Osteoblast (primary cell): Measurements from ENCODE around the gene ALOX12B. TPM values are rescaled to one million over a fixed set of nuclear protein-coding genes. Genes with fewer than 3 reads are reported as not detected.

Source experiments
- DNase-seq: peaks from one replicate; pipeline ENCODE4 v3.0.0; 2011; ENCODE audit warnings: low spot score, mixed read lengths; ENCODE audit not compliant: insufficient read length; ENCODE audit errors: missing footprints
- H2AFZ ChIP-seq: 2 replicates; pipeline ENCODE4 v1.6.0; 2011; ENCODE audit warnings: mild to moderate bottlenecking, low read length
- H3K27ac ChIP-seq: 2 replicates; pipeline ENCODE4 v1.5.1; 2011; ENCODE audit warnings: mild to moderate bottlenecking, low read depth, low read length, moderate library complexity
- H3K27me3 ChIP-seq: 2 replicates; pipeline ENCODE4 v1.6.0; 2012; ENCODE audit warnings: mild to moderate bottlenecking, control low read depth, inconsistent platforms, low read length, moderate library complexity; ENCODE audit not compliant: insufficient read depth
- H3K36me3 ChIP-seq: 2 replicates; pipeline ENCODE4 v1.5.1; 2011; ENCODE audit warnings: mild to moderate bottlenecking, low read length, control low read depth, moderate library complexity; ENCODE audit not compliant: insufficient read depth
- H3K4me1 ChIP-seq: 2 replicates; pipeline ENCODE4 v1.5.1; 2011; ENCODE audit warnings: mild to moderate bottlenecking, low read length, control low read depth, moderate library complexity; ENCODE audit not compliant: insufficient read depth
- H3K4me2 ChIP-seq: 2 replicates; pipeline ENCODE4 v1.6.0; 2011; ENCODE audit warnings: mild to moderate bottlenecking, low read length; ENCODE audit not compliant: insufficient read depth
- H3K4me3 ChIP-seq: fragments of 200-600 bp; sonication (generic); 3 replicates; pipeline ENCODE4 v1.5.1; 2012; ENCODE audit warnings: mild to moderate bottlenecking, low read length, inconsistent platforms; ENCODE audit not compliant: insufficient read depth
- H3K79me2 ChIP-seq: 2 replicates; pipeline ENCODE4 v1.6.0; 2012; ENCODE audit warnings: mild to moderate bottlenecking, low read length, control low read depth, inconsistent platforms; ENCODE audit not compliant: insufficient read depth
- H3K9me3 ChIP-seq: 2 replicates; pipeline ENCODE4 v1.5.1; 2011; ENCODE audit warnings: low read depth, low read length, control low read depth
- H4K20me1 ChIP-seq: 2 replicates; pipeline ENCODE4 v1.6.0; 2012; ENCODE audit warnings: mild to moderate bottlenecking, low read length, control low read depth; ENCODE audit not compliant: insufficient read depth
- total RNA-seq: library from RNA; depleted of rRNA; stranded (reverse); fragments of >200 nt; gene quantifications from 2 replicates; pipeline ENCODE4 v1.2.3, GENCODE V29; 2012
- TF ChIP-seq, protein P1 (sequence below): IDR thresholded peaks from 2 replicates; pipeline ENCODE4 v1.5.1; 2011; ENCODE audit warnings: mild to moderate bottlenecking, low read depth, low read length, moderate library complexity; ENCODE audit errors: extremely low read depth

Gene ALOX12B
- total RNA-seq, 1 donor = not detected

DNA sequence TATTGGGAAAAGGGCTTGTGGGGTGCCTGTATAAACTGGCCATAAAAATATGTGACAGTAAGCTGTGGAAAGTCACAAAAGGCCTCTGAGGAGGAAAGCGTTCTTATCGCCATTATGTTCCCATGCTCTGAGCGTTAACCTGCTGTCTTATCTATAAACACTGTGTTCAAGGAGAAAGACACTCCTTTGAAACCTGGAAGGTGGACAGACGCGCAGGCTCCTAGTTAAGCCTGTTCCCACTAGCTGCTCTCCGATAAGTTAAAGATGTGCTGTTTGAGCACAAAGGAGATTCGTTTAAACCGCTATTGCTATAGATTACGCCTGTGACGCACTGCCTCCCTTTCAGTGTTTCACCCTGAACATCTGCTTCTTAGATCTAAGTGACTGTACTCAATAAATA is 5.2 kb downstream of the ALOX12B start:
- no peak overlapping the region for H2AFZ ChIP-seq
- H3K27ac ChIP-seq = no peak overlapping the region
- H3K27me3 ChIP-seq = peaks cover 43% of the 10 kb centered on the region
- H4K20me1 ChIP-seq = no peaks in the 10 kb centered on the region
- peaks cover 2% of the 10 kb centered on the region for H3K4me1 ChIP-seq
- no peak overlapping the region for H3K4me3 ChIP-seq
- no peak overlapping the region for H3K4me2 ChIP-seq
- H3K79me2 ChIP-seq = no peaks in the 10 kb centered on the region
- TF ChIP-seq, protein P1, sequence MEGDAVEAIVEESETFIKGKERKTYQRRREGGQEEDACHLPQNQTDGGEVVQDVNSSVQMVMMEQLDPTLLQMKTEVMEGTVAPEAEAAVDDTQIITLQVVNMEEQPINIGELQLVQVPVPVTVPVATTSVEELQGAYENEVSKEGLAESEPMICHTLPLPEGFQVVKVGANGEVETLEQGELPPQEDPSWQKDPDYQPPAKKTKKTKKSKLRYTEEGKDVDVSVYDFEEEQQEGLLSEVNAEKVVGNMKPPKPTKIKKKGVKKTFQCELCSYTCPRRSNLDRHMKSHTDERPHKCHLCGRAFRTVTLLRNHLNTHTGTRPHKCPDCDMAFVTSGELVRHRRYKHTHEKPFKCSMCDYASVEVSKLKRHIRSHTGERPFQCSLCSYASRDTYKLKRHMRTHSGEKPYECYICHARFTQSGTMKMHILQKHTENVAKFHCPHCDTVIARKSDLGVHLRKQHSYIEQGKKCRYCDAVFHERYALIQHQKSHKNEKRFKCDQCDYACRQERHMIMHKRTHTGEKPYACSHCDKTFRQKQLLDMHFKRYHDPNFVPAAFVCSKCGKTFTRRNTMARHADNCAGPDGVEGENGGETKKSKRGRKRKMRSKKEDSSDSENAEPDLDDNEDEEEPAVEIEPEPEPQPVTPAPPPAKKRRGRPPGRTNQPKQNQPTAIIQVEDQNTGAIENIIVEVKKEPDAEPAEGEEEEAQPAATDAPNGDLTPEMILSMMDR = no peak
- no peaks in the 10 kb centered on the region for H3K36me3 ChIP-seq
- no peaks in the 10 kb centered on the region for H3K9me3 ChIP-seq
- no peak for DNase-seq

DNA sequence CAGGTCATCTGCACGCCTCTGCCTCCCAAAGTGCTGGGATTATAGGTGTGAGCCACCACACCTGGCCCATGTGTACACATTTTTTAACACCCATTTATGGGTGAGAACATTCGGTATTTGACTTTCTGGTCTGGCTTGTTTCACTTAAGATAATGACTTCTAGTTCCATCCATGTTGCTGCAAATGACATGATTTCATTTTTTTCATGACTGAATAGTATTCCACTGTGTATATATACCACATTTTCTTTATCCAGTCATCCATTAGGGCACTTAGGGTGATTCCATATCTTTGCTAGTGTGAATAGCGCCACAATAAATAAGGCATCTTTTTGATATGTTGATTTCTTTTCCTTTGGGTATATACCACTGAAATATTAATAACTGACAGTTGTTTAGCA is 5.6 kb downstream of the ALOX12B start:
- Histone ChIP-seq H4K20me1 (no peaks in the 10 kb centered on the region), H3K4me2 (no peak overlapping the region), H3K79me2 (no peaks in the 10 kb centered on the region), H2AFZ (no peak overlapping the region), H3K4me3 (no peak overlapping the region), H3K9me3 (no peaks in the 10 kb centered on the region), H3K36me3 (no peaks in the 10 kb centered on the region), H3K4me1 (peaks cover 2% of the 10 kb centered on the region), H3K27me3 (peaks cover 47% of the 10 kb centered on the region), H3K27ac (no peak overlapping the region)
- TF ChIP-seq, protein P1 = no peak
- no peak for DNase-seq

DNA sequence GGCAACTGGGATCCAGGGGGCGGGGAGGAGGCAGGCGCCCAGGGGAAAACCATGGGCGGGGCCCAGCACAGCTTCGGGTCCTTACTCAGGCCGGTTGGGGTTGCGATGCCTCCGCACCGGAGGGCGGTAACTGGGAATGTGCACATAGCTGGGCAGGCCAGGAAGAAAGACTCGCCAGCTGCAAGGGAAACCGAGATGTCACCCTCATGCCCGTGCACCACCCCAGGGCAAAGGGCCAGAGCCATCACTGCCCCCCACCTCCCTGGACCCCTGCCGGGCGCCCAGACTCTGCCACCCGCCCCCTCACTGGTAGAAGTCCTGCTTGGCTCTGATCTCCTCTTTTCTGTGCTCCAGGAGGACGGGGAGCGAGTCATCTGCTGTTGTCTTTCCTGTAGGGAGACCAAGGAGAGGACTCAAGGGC is 6.7 kb downstream of the ALOX12B start:
- Histone ChIP-seq H3K9me3 (no peaks in the 10 kb centered on the region), H3K4me2 (no peak overlapping the region), H3K27me3 (peaks cover 47% of the 10 kb centered on the region), H3K27ac (no peak overlapping the region), H3K36me3 (no peaks in the 10 kb centered on the region), H3K4me3 (no peak overlapping the region), H3K79me2 (no peaks in the 10 kb centered on the region), H2AFZ (no peak overlapping the region), H4K20me1 (no peaks in the 10 kb centered on the region), H3K4me1 (peaks cover 2% of the 10 kb centered on the region)
- peak; percentile 86 for DNase-seq
- TF ChIP-seq, protein P1 = no peak

DNA sequence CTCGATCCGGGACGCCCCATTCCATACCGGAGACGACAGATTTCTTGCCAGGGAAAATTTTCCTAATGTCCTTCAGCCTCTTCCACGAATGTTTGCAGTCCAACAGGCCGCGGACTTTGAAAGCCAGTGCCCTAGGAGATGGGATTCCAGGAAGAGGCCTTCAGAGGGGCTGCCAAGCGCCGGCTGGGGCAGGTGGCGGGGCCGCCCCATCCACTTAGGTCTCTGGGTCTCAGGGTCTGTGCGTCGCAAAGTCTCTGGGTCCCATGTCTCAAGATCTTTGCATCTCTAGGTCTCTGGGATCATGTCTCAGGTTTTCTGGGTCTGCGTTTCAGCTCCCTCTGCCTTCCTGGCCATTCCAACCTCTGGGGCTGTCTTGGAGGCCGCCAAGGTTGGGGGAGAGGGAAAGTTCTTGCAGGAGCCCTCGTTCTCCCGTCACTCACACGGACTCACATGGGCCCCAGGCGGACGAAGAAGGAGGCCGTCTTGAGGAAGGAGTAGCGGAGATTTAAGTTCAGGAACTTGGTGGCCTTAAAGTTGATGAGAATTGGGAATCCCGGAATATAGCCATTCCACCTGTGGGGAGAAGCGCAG is 7.2 kb downstream of the ALOX12B start:
- H3K4me3 ChIP-seq = peak overlapping the region; percentile 61
- H2AFZ ChIP-seq = peak overlapping the region; percentile 65
- H4K20me1 ChIP-seq = no peaks in the 10 kb centered on the region

More for the DNA sequence above, 7.2 kb downstream of the ALOX12B start:
- Histone ChIP-seq H3K4me1 (peaks cover 2% of the 10 kb centered on the region), H3K36me3 (no peaks in the 10 kb centered on the region), H3K27ac (no peak overlapping the region), H3K79me2 (no peaks in the 10 kb centered on the region), H3K4me2 (peak overlapping the region; percentile 87), H3K27me3 (peaks cover 52% of the 10 kb centered on the region), H3K9me3 (no peaks in the 10 kb centered on the region)
- TF ChIP-seq, protein P1 = no peak
- no peak for DNase-seq
